Fibroblast of the aortic adventitia (primary cell): ENCODE measurements around the gene TMEM88. TPM values are rescaled to one million over a fixed set of nuclear protein-coding genes. Genes with fewer than 3 reads are reported as not detected.

Experiments
- DNase-seq: peaks from one replicate; pipeline ENCODE4 v3.0.0-alpha.2; 2010; ENCODE audit warnings: low read depth
- H3K4me3 ChIP-seq: 2 replicates; pipeline ENCODE4 v1.5.1; 2011; ENCODE audit warnings: low read depth, mild to moderate bottlenecking, control low read depth, low read length, moderate library complexity
- CTCF ChIP-seq: IDR thresholded peaks from 2 replicates; pipeline ENCODE4 v1.5.1; 2011; ENCODE audit warnings: mild to moderate bottlenecking, low read length, control low read depth, inconsistent platforms; ENCODE audit not compliant: insufficient read depth
- total RNA-seq: library from RNA; depleted of rRNA; stranded (reverse); fragments of >200 nt; gene quantifications from 2 replicates; pipeline ENCODE4 v1.2.3, GENCODE V29; 2012; ENCODE audit warnings: low replicate concordance

TMEM88 gene
- total RNA-seq, 1 donor = 0.18 TPM

GRCh38 chr17:7823581-7824001 is 31.3 kb upstream of the TMEM88 start:
- no peak for TF ChIP-seq CTCF
- H3K4me3 ChIP-seq = no peak overlapping the region
- no peak for DNase-seq

- no peak for TF ChIP-seq CTCF
- H3K4me3 ChIP-seq = no peak overlapping the region
- no peak for DNase-seq
Measured at GRCh38 chr17:7824021-7824924, 30.6 kb upstream of the TMEM88 start.

- no peak overlapping the region for H3K4me3 ChIP-seq
- DNase-seq = peak; percentile 79
- peak; percentile 2 for TF ChIP-seq CTCF
Measured at GRCh38 chr17:7825206-7825990, 29.5 kb upstream of the TMEM88 start.

- no peak for TF ChIP-seq CTCF
- no peak for DNase-seq
- H3K4me3 ChIP-seq = no peak overlapping the region
Measured at GRCh38 chr17:7830616-7831015, 24.2 kb upstream of the TMEM88 start.

- no peak for TF ChIP-seq CTCF
- no peak overlapping the region for H3K4me3 ChIP-seq
- DNase-seq = no peak
Measured at GRCh38 chr17:7831233-7831632, 23.6 kb upstream of the TMEM88 start.

- no peak overlapping the region for H3K4me3 ChIP-seq
- no peak for DNase-seq
- no peak for TF ChIP-seq CTCF
Measured at GRCh38 chr17:7832431-7832830, 22.4 kb upstream of the TMEM88 start.
